Activated CD8-positive, alpha-beta memory T cell treated with anti-CD3 and anti-CD28 coated beads, Interleukin-2, amount 50 U/mL, for 1 hour (primary cell): ENCODE results near the gene KNDC1.

ENCODE experiments used
- DNase-seq: peaks from one replicate; pipeline ENCODE4 v3.0.0-alpha.2; 2020; ENCODE audit errors: extremely low read depth

Gene KNDC1

GRCh38 chr10:133191651-133192050 is 31.6 kb downstream of the KNDC1 start:
- DNase-seq = no peak

- no peak for DNase-seq
Measured at GRCh38 chr10:133194151-133194550, 34.1 kb downstream of the KNDC1 start.

GRCh38 chr10:133195096-133195495 is 35.1 kb downstream of the KNDC1 start:
- no peak for DNase-seq

GRCh38 chr10:133195611-133196010 is 35.6 kb downstream of the KNDC1 start:
- no peak for DNase-seq

GRCh38 chr10:133196221-133196915 is 36.3 kb downstream of the KNDC1 start:
- no peak for DNase-seq

- DNase-seq = no peak
Measured at GRCh38 chr10:133196936-133197758, 37.1 kb downstream of the KNDC1 start.

GRCh38 chr10:133197786-133198185 is 37.8 kb downstream of the KNDC1 start:
- DNase-seq = no peak

- DNase-seq = no peak
Measured at GRCh38 chr10:133198206-133198605, 38.2 kb downstream of the KNDC1 start.

GRCh38 chr10:133198621-133199487 is 38.8 kb downstream of the KNDC1 start:
- DNase-seq = no peak

- no peak for DNase-seq
Measured at GRCh38 chr10:133199488-133199885, 39.5 kb downstream of the KNDC1 start.

- DNase-seq = no peak
Measured at GRCh38 chr10:133199992-133200611, 40.1 kb downstream of the KNDC1 start.

GRCh38 chr10:133200621-133201031 is 40.6 kb downstream of the KNDC1 start:
- DNase-seq = no peak

GRCh38 chr10:133201151-133201947 is 41.3 kb downstream of the KNDC1 start:
- DNase-seq = no peak

GRCh38 chr10:133201948-133202725 is 42.1 kb downstream of the KNDC1 start:
- no peak for DNase-seq

GRCh38 chr10:133202778-133203651 is 43.0 kb downstream of the KNDC1 start:
- no peak for DNase-seq

GRCh38 chr10:133203652-133204195 is 43.7 kb downstream of the KNDC1 start:
- DNase-seq = no peak

GRCh38 chr10:133204226-133205015 is 44.4 kb downstream of the KNDC1 start:
- DNase-seq = no peak

- DNase-seq = no peak
Measured at GRCh38 chr10:133205146-133205545, 45.1 kb downstream of the KNDC1 start.
